Peyer's patch (tissue), 4 donors: ENCODE data around the gene PKP3. TPM values are rescaled to one million over a fixed set of nuclear protein-coding genes. Genes with fewer than 3 reads are reported as not detected.
A peak's percentile ranks its signal among the peaks of the same experiment; 100 is the strongest.

Source experiments
- DNase-seq, 3 donors: peaks; one replicate each; pipeline ENCODE4 v3.0.0-alpha.2; 2017 to 2019
- H3K27ac ChIP-seq, 4 donors: fragments of 200-600 bp; sonication (generic); one replicate each; pipeline ENCODE4 v1.5.1; 2016 to 2019
- H3K27me3 ChIP-seq, 2 donors: fragments of 200-600 bp; sonication (generic); one replicate each; pipeline ENCODE4 v1.5.1; 2019
- H3K36me3 ChIP-seq, 3 donors: fragments of 200-600 bp; sonication (generic); one replicate each; pipeline ENCODE4 v1.5.1; 2016 to 2019
- H3K4me1 ChIP-seq, 4 donors: fragments of 200-600 bp; sonication (generic); one replicate each; pipeline ENCODE4 v1.5.1; 2016 to 2019
- H3K4me3 ChIP-seq, 4 donors: fragments of 200-600 bp; sonication (generic); 1 replicate in 3 of 4; 2 replicates in 1 of 4; pipeline ENCODE4 v1.5.1; 2016 to 2019; ENCODE audit warnings: mild to moderate bottlenecking in 1 of 4
- H3K9me3 ChIP-seq, 4 donors: fragments of 200-600 bp; sonication (generic); one replicate each; pipeline ENCODE4 v1.5.1; 2016 to 2019; ENCODE audit warnings: mild to moderate bottlenecking in 1 of 4
- CTCF ChIP-seq, 6 experiments: fragments of 450-650 bp in 4 of 6; fragments of 200-600 bp in 2 of 6; sonication (generic) in 1 of 6; IDR thresholded peaks; one replicate each; pipeline ENCODE4 v1.5.1; 2017 to 2019; ENCODE audit warnings: antibody characterized with exemption in 6 of 6, mild to moderate bottlenecking in 3 of 6, moderate library complexity in 1 of 6
- POLR2A ChIP-seq, 2 donors: fragments of 450-650 bp; IDR thresholded peaks; one replicate each; pipeline ENCODE4 v1.5.1; 2017; ENCODE audit warnings: antibody characterized with exemption in 2 of 2, mild to moderate bottlenecking in 2 of 2, moderate library complexity in 2 of 2
- total RNA-seq, 4 donors: library from RNA; depleted of rRNA; stranded (reverse); fragments of >200 nt; gene quantifications; one replicate each; pipeline ENCODE4 v1.1.0, GENCODE V29; 2016

Gene PKP3
- total RNA-seq, 4 donors from 2014 or later = 95.7 to 254 (median 202) TPM

GRCh38 chr11:426851-427250 is 32.8 kb downstream of the PKP3 start:
- Histone ChIP-seq H3K27ac (no peak overlapping the region), H3K4me1 (no peaks in the 10 kb centered on the region), H3K4me3 (no peak overlapping the region), H3K36me3 (peaks cover 0 to 15% (median 0%) of the 10 kb centered on the region in 3 donors), H3K27me3 (no peaks in the 10 kb centered on the region), H3K9me3 (no peaks in the 10 kb centered on the region)
- TF ChIP-seq POLR2A (IDR thresholded peaks at IDR 0.05) = no peak
- no peak for TF ChIP-seq CTCF (IDR thresholded peaks at IDR 0.05)
- DNase-seq = no peak

GRCh38 chr11:428295-428694 is 34.3 kb downstream of the PKP3 start:
- no peak overlapping the region for H3K4me3 ChIP-seq
- no peak overlapping the region for H3K27ac ChIP-seq
- no peak for TF ChIP-seq CTCF (IDR thresholded peaks at IDR 0.05)
- no peak for TF ChIP-seq POLR2A (IDR thresholded peaks at IDR 0.05)
- no peaks in the 10 kb centered on the region for H3K27me3 ChIP-seq
- no peaks in the 10 kb centered on the region for H3K9me3 ChIP-seq
- DNase-seq = no peak
- H3K36me3 ChIP-seq = peaks cover 0 to 17% (median 0%) of the 10 kb centered on the region in 3 donors
- no peaks in the 10 kb centered on the region for H3K4me1 ChIP-seq

GRCh38 chr11:429391-429790 is 35.4 kb downstream of the PKP3 start:
- Histone ChIP-seq H3K4me1 (no peaks in the 10 kb centered on the region), H3K27ac (no peak overlapping the region), H3K27me3 (no peaks in the 10 kb centered on the region), H3K9me3 (no peaks in the 10 kb centered on the region), H3K36me3 (peaks cover 0 to 25% (median 0%) of the 10 kb centered on the region in 3 donors), H3K4me3 (no peak overlapping the region)
- DNase-seq = peak in 1 of 3 donors; percentile 43
- TF ChIP-seq POLR2A (IDR thresholded peaks at IDR 0.05) (no peak), CTCF (IDR thresholded peaks at IDR 0.05) (no peak)

- Histone ChIP-seq H3K9me3 (no peaks in the 10 kb centered on the region), H3K27ac (no peak overlapping the region), H3K27me3 (no peaks in the 10 kb centered on the region), H3K4me3 (no peak overlapping the region), H3K4me1 (no peaks in the 10 kb centered on the region), H3K36me3 (peaks cover 0 to 28% (median 0%) of the 10 kb centered on the region in 3 donors)
- no peak for TF ChIP-seq POLR2A (IDR thresholded peaks at IDR 0.05)
- TF ChIP-seq CTCF (IDR thresholded peaks at IDR 0.05) = no peak
- no peak for DNase-seq
These were observed 36.0 kb downstream of the PKP3 start for GRCh38 chr11:429931-430456.

- Histone ChIP-seq H3K9me3 (no peaks in the 10 kb centered on the region), H3K4me3 (no peak overlapping the region), H3K27ac (no peak overlapping the region), H3K4me1 (no peaks in the 10 kb centered on the region), H3K27me3 (no peaks in the 10 kb centered on the region), H3K36me3 (peaks cover 0 to 28% (median 0%) of the 10 kb centered on the region in 3 donors)
- TF ChIP-seq CTCF (IDR thresholded peaks at IDR 0.05) (no peak), POLR2A (IDR thresholded peaks at IDR 0.05) (no peak)
- no peak for DNase-seq
These were observed 37.9 kb downstream of the PKP3 start for GRCh38 chr11:431921-432320.
